HFFc6 (cell line): ENCODE measurements around the gene SLC25A23. TPM values are rescaled to one million over a fixed set of nuclear protein-coding genes. Genes with fewer than 3 reads are reported as not detected.

Source experiments
- DNase-seq: peaks from one replicate; pipeline ENCODE4 v3.0.0-alpha.2; 2018
- H3K27ac Mint-ChIP-seq: 2 replicates; pipeline ENCODE4 v1.8.0; 2020; ENCODE audit warnings: mild to moderate bottlenecking, mixed read lengths
- H3K27me3 Mint-ChIP-seq: 2 replicates; pipeline ENCODE4 v1.8.0; 2021; ENCODE audit warnings: mild to moderate bottlenecking, moderate library complexity, mixed read lengths; ENCODE audit not compliant: insufficient read depth
- H3K36me3 Mint-ChIP-seq: 2 replicates; pipeline ENCODE4 v1.8.0; 2021; ENCODE audit warnings: low read depth, mixed read lengths
- H3K4me1 Mint-ChIP-seq: 2 replicates; pipeline ENCODE4 v1.8.0; 2020; ENCODE audit warnings: low read depth, mixed read lengths
- H3K4me3 Mint-ChIP-seq: 2 replicates; pipeline ENCODE4 v1.8.0; 2020; ENCODE audit warnings: mild to moderate bottlenecking, moderate library complexity, mixed read lengths
- H3K9me3 Mint-ChIP-seq: 2 replicates; pipeline ENCODE4 v1.8.0; 2020; ENCODE audit warnings: mild to moderate bottlenecking, mixed read lengths
- total RNA-seq, 6 experiments: library from RNA; stranded (reverse); fragmentation: NEBNext Ultra II Directional; extraction: Animal tissue kit (Norgen Biotek cat#: 25700); gene quantifications; 2 replicates in 1 of 6; 3 replicates in 5 of 6; pipeline ENCODE4 v1.2.3, GENCODE V29; 2021
- TF ChIP-seq, protein P1 (sequence below): fragments of 200-600 bp; sonication (generic); IDR thresholded peaks from 2 replicates; pipeline ENCODE4 v1.5.0; 2021; ENCODE audit warnings: antibody characterized with exemption, mild to moderate bottlenecking

SLC25A23 gene
- total RNA-seq, 6 experiments from 2014 or later, result 15.4 to 25.3 (median 16.8) TPM

DNA sequence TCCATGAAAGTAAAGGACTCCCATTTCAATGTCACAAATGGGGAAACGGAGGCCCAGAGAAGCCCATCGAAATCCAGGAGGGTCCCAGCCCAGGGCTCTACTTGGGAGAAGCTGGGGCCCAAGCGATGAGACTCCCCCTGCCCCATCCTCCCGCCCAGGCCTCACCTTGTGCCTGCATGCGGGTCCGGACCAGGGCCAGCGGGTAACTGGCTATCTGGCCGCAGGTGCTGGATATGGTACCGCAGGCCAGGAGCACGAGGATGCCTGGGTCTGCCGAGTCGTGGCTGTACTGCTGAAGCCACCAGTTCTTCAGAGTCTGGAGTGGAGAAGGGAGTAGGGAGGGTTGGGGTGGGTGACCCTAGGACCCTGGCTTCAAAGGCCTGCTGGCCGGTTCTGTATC is 15.6 kb downstream of the SLC25A23 start:
- Mint-ChIP-seq H3K27ac (no peak overlapping the region), H3K36me3 (peaks cover 15% of the 10 kb centered on the region), H3K27me3 (no peaks in the 10 kb centered on the region; the same call in 1 of the 2 replicates), H3K9me3 (peaks cover 5% of the 10 kb centered on the region; the same call in 1 of the 2 replicates), H3K4me1 (no peaks in the 10 kb centered on the region), H3K4me3 (no peak overlapping the region)
- TF ChIP-seq, protein P1, sequence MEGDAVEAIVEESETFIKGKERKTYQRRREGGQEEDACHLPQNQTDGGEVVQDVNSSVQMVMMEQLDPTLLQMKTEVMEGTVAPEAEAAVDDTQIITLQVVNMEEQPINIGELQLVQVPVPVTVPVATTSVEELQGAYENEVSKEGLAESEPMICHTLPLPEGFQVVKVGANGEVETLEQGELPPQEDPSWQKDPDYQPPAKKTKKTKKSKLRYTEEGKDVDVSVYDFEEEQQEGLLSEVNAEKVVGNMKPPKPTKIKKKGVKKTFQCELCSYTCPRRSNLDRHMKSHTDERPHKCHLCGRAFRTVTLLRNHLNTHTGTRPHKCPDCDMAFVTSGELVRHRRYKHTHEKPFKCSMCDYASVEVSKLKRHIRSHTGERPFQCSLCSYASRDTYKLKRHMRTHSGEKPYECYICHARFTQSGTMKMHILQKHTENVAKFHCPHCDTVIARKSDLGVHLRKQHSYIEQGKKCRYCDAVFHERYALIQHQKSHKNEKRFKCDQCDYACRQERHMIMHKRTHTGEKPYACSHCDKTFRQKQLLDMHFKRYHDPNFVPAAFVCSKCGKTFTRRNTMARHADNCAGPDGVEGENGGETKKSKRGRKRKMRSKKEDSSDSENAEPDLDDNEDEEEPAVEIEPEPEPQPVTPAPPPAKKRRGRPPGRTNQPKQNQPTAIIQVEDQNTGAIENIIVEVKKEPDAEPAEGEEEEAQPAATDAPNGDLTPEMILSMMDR, result no peak
- no peak for DNase-seq

DNA sequence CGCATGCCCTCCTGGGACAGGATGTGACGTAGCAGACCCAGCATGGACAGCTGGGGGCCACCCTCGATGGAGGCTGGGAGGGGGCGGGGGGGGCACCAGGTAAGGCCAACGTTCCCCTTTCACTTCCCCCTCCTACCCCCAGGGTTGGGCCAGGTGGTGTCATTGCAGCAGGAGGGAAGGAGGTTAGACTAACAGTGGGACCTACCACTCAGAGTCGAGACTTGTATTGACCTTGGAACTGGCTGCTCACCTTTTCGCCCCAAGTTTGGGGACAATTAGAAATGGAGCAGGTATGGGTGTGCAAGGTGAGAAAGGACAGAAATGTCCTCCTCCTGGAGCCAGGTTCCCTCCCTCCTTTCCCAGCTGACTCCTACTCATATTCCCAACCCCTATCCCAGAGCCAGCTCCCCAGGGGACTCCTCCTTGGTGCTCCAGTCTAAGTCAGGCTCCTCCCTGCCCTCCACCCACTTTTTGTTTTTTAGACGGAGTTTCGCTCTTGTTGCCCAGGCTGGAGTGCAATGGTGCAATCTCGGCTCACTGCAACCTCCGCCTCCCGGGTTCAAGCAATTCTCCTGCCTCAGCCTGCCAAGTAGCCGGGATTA is 17.4 kb downstream of the SLC25A23 start:
- no peak for DNase-seq
- Mint-ChIP-seq H3K27me3 (no peaks in the 10 kb centered on the region; the same call in none of the 2 replicates), H3K36me3 (peaks cover 15% of the 10 kb centered on the region), H3K27ac (no peak overlapping the region), H3K4me1 (no peaks in the 10 kb centered on the region), H3K4me3 (no peak overlapping the region), H3K9me3 (peaks cover 5% of the 10 kb centered on the region; the same call in 1 of the 2 replicates)
- TF ChIP-seq, protein P1, result no peak

DNA sequence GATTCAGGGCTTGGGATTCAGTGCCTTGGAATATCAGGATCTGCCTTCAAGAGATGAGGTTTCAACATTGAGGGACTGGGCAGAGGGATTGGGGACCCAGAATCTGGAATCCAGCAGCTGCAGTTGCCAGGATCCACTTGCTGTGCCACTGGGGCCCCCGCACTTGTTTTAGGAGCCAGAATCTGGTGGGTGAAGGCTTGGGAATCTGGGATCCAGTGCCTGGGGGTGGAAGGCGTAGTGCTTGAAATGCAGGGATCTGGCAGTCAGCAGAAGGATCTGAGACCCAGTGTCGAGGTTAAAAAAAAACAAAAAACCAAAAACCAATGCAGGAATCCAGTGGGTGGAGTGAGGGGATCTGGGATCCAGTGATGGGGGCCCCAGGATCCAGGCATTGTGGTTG is 18.7 kb downstream of the SLC25A23 start:
- Mint-ChIP-seq H3K9me3 (peaks cover 5% of the 10 kb centered on the region; the same call in 1 of the 2 replicates), H3K36me3 (peaks cover 9% of the 10 kb centered on the region; the same call in 1 of the 2 replicates), H3K4me3 (no peak overlapping the region), H3K4me1 (no peaks in the 10 kb centered on the region), H3K27ac (no peak overlapping the region), H3K27me3 (no peaks in the 10 kb centered on the region; the same call in none of the 2 replicates)
- TF ChIP-seq, protein P1, result no peak
- no peak for DNase-seq

DNA sequence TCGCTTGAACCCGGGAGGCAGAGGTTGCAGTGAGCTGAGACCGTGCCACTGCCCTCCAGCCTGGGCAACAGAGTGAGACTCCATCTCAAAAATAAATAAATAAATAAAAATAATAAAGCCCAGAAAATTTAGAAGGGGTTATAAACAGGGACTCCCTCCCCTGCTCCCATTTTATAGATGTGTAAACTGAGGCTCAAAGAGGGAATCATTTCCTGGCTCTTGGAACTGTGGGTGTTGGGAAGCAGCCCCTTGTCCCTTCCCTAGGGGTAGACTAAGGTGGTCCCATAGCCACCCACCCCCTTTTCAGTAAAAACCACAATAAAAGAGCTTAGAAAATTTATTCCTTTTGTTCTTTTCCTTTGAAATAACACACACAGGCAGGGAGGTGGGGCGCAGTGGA is 19.8 kb downstream of the SLC25A23 start:
- H3K4me3 Mint-ChIP-seq, result no peak overlapping the region
- H3K9me3 Mint-ChIP-seq, result no peaks in the 10 kb centered on the region
- no peaks in the 10 kb centered on the region for H3K36me3 Mint-ChIP-seq
- H3K27ac Mint-ChIP-seq, result no peak overlapping the region
- no peak for DNase-seq
- TF ChIP-seq, protein P1, result no peak
- H3K27me3 Mint-ChIP-seq, result no peaks in the 10 kb centered on the region; the same call in none of the 2 replicates
- H3K4me1 Mint-ChIP-seq, result no peaks in the 10 kb centered on the region

DNA sequence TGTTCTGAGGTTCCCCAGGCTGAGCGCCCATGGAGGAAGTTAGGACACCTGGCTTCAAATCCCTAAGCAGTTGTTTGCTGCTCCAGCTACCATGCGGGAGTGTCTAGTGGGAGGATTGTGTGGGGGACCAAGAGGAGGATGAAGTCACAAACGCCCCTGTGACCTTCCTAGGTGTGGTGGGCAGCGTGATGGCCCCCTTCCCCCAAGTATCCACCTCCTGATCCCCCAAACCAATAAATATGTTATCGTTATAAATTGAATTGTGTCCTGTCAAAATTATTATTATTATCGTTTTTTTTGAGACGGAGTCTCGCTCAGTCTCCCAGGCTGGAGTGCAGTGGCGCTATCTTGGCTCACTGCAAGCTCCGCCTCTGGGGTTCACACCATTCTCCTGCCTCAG is 25.9 kb downstream of the SLC25A23 start, which contains the start of gene SLC25A41:
Gene SLC25A41, minus strand, starts transcription at position 101 of the 400 bp plus-strand sequence. Its CDS starts 70 bp downstream, at position 31.
- H3K4me3 Mint-ChIP-seq, result no peak within 1 kb of the TSS
- TF ChIP-seq, protein P1, result no peak
- DNase-seq, result no peak
- no peaks in the 10 kb centered on the region for H3K36me3 Mint-ChIP-seq
- no peaks in the 10 kb centered on the region for H3K9me3 Mint-ChIP-seq
- peaks cover 9% of the 10 kb centered on the region for H3K27me3 Mint-ChIP-seq
- H3K27ac Mint-ChIP-seq, result no peak within 1 kb of the TSS
- H3K4me1 Mint-ChIP-seq, result no peaks in the 10 kb centered on the region
